Liver (tissue), 9 donors: ENCODE measurements around the gene CBX2. TPM values are rescaled to one million over a fixed set of nuclear protein-coding genes. Genes with fewer than 3 reads are reported as not detected.

ENCODE experiments used
- DNase-seq: peaks from one replicate; pipeline ENCODE4 v3.0.0-alpha.2; 2017; ENCODE audit warnings: low spot score
- H3K27ac ChIP-seq, 2 donors: one replicate each; pipeline ENCODE4 v1.7.0; 2013; ENCODE audit warnings: inconsistent platforms in 2 of 2, low read length in 2 of 2, control low read depth in 1 of 2, low read depth in 1 of 2, mild to moderate bottlenecking in 1 of 2
- H3K27me3 ChIP-seq, 4 donors: one replicate each; pipeline versions ENCODE4 v1.6.1 to v1.7.0; 2013; ENCODE audit warnings: low read length in 3 of 4, inconsistent platforms in 1 of 4, mild to moderate bottlenecking in 1 of 4, moderate library complexity in 1 of 4; ENCODE audit not compliant: control insufficient read depth in 4 of 4, insufficient read depth in 4 of 4
- H3K36me3 ChIP-seq, 4 donors: one replicate each; pipeline versions ENCODE4 v1.6.1 to v1.7.0; 2013; ENCODE audit warnings: low read length in 3 of 4, mild to moderate bottlenecking in 3 of 4, low read depth in 1 of 4, moderate library complexity in 1 of 4; ENCODE audit not compliant: control insufficient read depth in 4 of 4, insufficient read depth in 3 of 4
- H3K4me1 ChIP-seq, 4 donors: one replicate each; pipeline versions ENCODE4 v1.6.1 to v1.7.0; 2013; ENCODE audit warnings: low read length in 3 of 4, mild to moderate bottlenecking in 3 of 4, moderate library complexity in 1 of 4; ENCODE audit not compliant: control insufficient read depth in 4 of 4, insufficient read depth in 4 of 4
- H3K4me3 ChIP-seq, 3 donors: one replicate each; pipeline versions ENCODE4 v1.6.1 to v1.7.0; 2013; ENCODE audit warnings: low read length in 3 of 3, control low read depth in 1 of 3, low read depth in 1 of 3, mild to moderate bottlenecking in 1 of 3
- H3K9ac ChIP-seq, 2 donors: one replicate each; pipeline ENCODE4 v1.7.0; 2013; ENCODE audit warnings: low read length in 2 of 2, mild to moderate bottlenecking in 2 of 2, moderate library complexity in 2 of 2, control low read depth in 1 of 2, low read depth in 1 of 2
- H3K9me3 ChIP-seq, 4 donors: one replicate each; pipeline versions ENCODE4 v1.6.1 to v1.7.0; 2013; ENCODE audit warnings: low read length in 3 of 4; ENCODE audit not compliant: control insufficient read depth in 4 of 4
- EGR1 ChIP-seq, 2 donors: IDR thresholded peaks; 2 replicates each; pipeline ENCODE4 v1.6.1; 2016 to 2018; ENCODE audit warnings: antibody characterized with exemption in 2 of 2, low read depth in 2 of 2
- FOXA1 ChIP-seq: IDR thresholded peaks from 2 replicates; pipeline ENCODE4 v1.6.1; 2016; ENCODE audit warnings: antibody characterized with exemption
- GABPA ChIP-seq, 2 donors: IDR thresholded peaks in 1 of 2; conservative IDR thresholded peaks in 1 of 2; 2 replicates each; pipeline ENCODE4 v1.6.1; 2016; ENCODE audit warnings: antibody characterized with exemption in 2 of 2, mild to moderate bottlenecking in 1 of 2, moderate library complexity in 1 of 2
- HNF4A ChIP-seq, 2 donors: conservative IDR thresholded peaks; 2 replicates each; pipeline ENCODE4 v1.6.1; 2016; ENCODE audit warnings: antibody characterized with exemption in 2 of 2, mild to moderate bottlenecking in 2 of 2
- HNF4G ChIP-seq: IDR thresholded peaks from 2 replicates; pipeline ENCODE4 v1.6.1; 2016; ENCODE audit warnings: antibody characterized with exemption
- RAD21 ChIP-seq, 2 donors: IDR thresholded peaks; 2 replicates each; pipeline ENCODE4 v1.6.1; 2016; ENCODE audit warnings: antibody characterized with exemption in 2 of 2, mild to moderate bottlenecking in 2 of 2
- RXRA ChIP-seq, 2 donors: IDR thresholded peaks; 2 replicates each; pipeline ENCODE4 v1.6.1; 2017 to 2018; ENCODE audit warnings: antibody characterized with exemption in 2 of 2, mild to moderate bottlenecking in 1 of 2
- SP1 ChIP-seq: IDR thresholded peaks from 2 replicates; pipeline ENCODE4 v1.6.1; 2018; ENCODE audit warnings: antibody characterized with exemption, mild to moderate bottlenecking
- TAF1 ChIP-seq: conservative IDR thresholded peaks from 2 replicates; pipeline ENCODE4 v1.6.1; 2016; ENCODE audit warnings: antibody characterized with exemption, mild to moderate bottlenecking
- YY1 ChIP-seq: IDR thresholded peaks from 2 replicates; pipeline ENCODE4 v1.6.1; 2016; ENCODE audit warnings: antibody characterized with exemption, mild to moderate bottlenecking
- WGBS: extraction: QIAGEN DNeasy Blood & Tissue Kit; methylation state at CpG from one replicate; pipeline ENCODE4 v1.1.7; 2013; 5-methylcytosine and 5-hydroxymethylcytosine counted together
- polyA plus RNA-seq, 2 donors: library from polyadenylated mRNA; stranded (reverse) in 1 of 2; unstranded in 1 of 2; fragments of 200-250 nt in 1 of 2; fragments of >200 nt in 1 of 2; fragmentation: Nextera tagmentation in 1 of 2; extraction: Ambion mirVana in 1 of 2; gene quantifications; one replicate each; pipeline versions ENCODE4 v1.2.1 to v1.2.3, GENCODE V29; 2013 to 2015
- total RNA-seq, 2 donors: library from RNA; depleted of rRNA; stranded (reverse); fragments of >200 nt; gene quantifications; one replicate each; pipeline ENCODE4 v1.2.3, GENCODE V29; 2014
- TF ChIP-seq, protein P1 (sequence below): IDR thresholded peaks from 2 replicates; pipeline ENCODE4 v1.6.1; 2016; ENCODE audit warnings: antibody characterized with exemption, mild to moderate bottlenecking
- TF ChIP-seq, protein P2 (sequence below): fragments of 150-350 bp; IDR thresholded peaks from 2 replicates; pipeline ENCODE4 v1.5.1; 2017; ENCODE audit warnings: improper control_type of control experiment, low read depth, low read length; ENCODE audit not compliant: missing input control
- TF ChIP-seq, protein P3 (sequence below): IDR thresholded peaks from 2 replicates; pipeline ENCODE4 v1.6.1; 2016; ENCODE audit warnings: antibody characterized with exemption
- TF ChIP-seq, protein P4 (sequence below): IDR thresholded peaks from 2 replicates; pipeline ENCODE4 v1.6.1; 2016; ENCODE audit warnings: antibody characterized with exemption
- donor health status: healthy.
- donor health status: healthy.
- donor health status: healthy.
- donor health status: healthy.
- donor health status: healthy.

The CBX2 gene
- total and polyA plus RNA-seq, 4 donors: 0.33 to 2.4 (median 0.53) TPM

DNA sequence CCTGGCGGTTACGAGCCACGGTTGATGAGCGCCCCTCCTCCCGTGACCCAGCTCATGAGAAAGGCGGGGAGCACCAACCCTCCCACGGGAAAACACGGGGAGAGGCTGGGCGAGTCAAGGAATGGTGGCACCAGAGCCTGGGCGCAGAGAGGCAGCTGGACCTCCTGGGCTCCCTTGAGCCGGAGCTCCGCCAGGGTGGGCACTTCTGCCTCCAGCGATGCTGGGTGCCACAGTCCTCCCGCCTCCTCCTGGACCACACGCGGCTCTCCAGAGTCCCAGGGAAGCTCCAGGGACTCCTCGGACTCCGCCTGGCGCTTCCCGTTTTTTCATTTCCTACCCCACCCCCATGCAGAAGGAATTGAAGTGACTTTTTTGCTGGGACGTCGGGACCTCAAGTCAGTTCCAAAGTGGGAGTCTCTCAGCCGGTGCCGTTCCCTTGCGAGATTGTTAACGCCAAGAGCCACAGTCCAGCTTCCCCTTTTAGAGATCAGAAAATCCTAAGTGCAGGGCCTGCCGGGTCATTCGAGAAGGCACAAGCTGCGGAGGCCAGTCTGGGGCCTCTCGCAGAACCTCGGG is 25.6 kb downstream of the CBX2 start:
- Histone ChIP-seq H3K9me3 (peaks cover 0 to 6% (median 0%) of the 10 kb centered on the region in 4 donors), H3K27me3 (peaks cover 11 to 73% (median 39%) of the 10 kb centered on the region in 4 donors), H3K27ac (no peak overlapping the region), H3K36me3 (no peaks in the 10 kb centered on the region), H3K4me3 (no peak overlapping the region), H3K9ac (no peak overlapping the region), H3K4me1 (peaks cover 1 to 30% (median 10%) of the 10 kb centered on the region in 4 donors)
- WGBS: 11% methylated on average over 31 of the region's 31 CpGs
- TF ChIP-seq, protein P1, sequence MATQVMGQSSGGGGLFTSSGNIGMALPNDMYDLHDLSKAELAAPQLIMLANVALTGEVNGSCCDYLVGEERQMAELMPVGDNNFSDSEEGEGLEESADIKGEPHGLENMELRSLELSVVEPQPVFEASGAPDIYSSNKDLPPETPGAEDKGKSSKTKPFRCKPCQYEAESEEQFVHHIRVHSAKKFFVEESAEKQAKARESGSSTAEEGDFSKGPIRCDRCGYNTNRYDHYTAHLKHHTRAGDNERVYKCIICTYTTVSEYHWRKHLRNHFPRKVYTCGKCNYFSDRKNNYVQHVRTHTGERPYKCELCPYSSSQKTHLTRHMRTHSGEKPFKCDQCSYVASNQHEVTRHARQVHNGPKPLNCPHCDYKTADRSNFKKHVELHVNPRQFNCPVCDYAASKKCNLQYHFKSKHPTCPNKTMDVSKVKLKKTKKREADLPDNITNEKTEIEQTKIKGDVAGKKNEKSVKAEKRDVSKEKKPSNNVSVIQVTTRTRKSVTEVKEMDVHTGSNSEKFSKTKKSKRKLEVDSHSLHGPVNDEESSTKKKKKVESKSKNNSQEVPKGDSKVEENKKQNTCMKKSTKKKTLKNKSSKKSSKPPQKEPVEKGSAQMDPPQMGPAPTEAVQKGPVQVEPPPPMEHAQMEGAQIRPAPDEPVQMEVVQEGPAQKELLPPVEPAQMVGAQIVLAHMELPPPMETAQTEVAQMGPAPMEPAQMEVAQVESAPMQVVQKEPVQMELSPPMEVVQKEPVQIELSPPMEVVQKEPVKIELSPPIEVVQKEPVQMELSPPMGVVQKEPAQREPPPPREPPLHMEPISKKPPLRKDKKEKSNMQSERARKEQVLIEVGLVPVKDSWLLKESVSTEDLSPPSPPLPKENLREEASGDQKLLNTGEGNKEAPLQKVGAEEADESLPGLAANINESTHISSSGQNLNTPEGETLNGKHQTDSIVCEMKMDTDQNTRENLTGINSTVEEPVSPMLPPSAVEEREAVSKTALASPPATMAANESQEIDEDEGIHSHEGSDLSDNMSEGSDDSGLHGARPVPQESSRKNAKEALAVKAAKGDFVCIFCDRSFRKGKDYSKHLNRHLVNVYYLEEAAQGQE: no peak
- no peak for TF ChIP-seq FOXA1
- no peak for TF ChIP-seq SP1
- no peak for TF ChIP-seq EGR1 (IDR thresholded peaks at IDR 0.05; ENCODE audit: low read depth in 2 of 2)
- TF ChIP-seq YY1: no peak
- TF ChIP-seq GABPA (IDR thresholded peaks at IDR 0.05 in 1 of 2, conservative IDR thresholded peaks at IDR 0.05 in 1 of 2): no peak
- no peak for TF ChIP-seq RAD21 (IDR thresholded peaks at IDR 0.05)
- no peak for TF ChIP-seq TAF1
- TF ChIP-seq HNF4A (conservative IDR thresholded peaks at IDR 0.05): no peak
- DNase-seq: no peak

DNA sequence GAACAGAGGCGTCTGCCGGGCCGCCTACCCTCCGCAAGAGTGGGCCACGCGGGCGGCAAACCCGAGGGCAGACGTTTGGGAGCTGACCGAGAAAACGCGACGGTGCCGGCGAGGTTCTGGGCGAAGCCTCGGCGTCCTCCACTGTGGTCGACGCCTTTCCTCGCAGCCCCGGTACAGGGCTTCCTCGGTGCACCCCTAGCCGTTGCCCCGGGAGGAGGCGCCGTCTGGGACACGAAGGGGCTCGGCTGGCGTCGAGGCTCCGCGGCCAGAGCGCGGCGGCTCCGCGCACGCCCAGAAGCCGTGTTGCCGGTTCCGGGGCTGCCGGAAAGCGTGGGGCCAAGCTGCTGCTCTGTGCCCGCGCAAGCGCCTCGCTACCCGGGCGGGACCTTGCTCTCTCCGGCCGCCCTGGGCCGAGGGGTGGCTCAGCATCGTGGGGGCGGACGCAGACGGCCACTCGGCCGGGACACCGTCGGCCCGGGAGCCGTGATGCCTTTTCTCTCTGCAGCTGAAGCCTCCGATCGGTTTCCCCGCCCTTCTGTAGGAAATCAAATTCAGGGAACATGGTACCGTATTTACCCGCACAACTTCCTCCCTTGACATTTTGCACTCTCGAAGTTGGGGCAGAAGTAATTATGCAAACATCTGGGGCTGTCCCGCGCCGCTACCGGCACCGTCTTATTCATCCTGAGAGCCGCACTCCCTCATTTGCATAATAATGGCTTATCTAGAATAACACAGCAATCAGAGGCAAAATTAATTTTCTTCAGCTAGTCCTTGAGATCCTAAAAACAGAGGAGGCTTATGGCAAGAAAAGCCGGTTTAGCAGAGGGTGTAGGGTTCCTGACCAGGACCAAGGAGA is 26.3 kb downstream of the CBX2 start:
- no peak for DNase-seq
- WGBS: 4% methylated on average over 76 of the region's 76 CpGs
- H3K27ac ChIP-seq: no peak overlapping the region

DNA sequence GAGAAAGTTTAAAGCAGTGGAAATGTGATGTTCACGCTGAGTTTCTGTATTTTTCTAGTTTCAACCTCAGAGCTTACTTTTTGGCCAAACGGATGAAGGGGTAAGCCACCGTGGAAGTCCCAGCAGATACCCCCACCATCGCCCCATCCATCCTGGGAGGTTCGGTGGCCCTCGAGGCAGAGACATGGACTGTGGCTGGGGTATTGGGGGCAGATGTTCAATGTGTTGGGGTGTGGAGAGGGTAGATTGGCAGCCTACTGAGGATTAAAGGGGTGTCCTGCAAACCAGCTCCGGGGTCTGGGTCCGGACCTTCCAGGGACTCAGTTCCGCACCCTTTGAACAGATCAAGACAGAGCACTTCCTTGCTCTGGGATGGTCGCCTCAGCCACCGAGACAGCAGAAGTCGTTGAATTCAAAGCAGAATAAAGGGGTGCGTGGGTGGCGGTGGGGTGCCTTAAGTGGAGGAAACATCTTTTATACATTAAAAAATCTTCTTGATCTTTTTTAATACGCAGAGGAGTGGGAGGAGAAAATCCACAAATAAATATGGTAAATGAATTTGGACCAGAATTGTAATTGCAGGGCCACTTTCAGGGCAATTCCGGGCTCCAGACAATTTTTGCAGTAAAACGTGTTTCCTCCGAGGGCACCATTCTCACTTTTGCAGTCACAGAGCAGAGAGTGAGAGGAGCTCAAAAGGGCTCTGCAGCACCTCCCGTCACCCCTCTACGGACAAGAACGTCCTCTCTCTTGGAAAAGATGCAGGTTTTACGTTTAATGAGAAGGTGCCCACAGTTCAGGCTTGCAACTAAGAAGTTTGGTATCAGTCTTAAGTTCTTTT is 27.1 kb downstream of the CBX2 start:
- no peak overlapping the region for H3K4me3 ChIP-seq
- no peak overlapping the region for H3K9ac ChIP-seq
- DNase-seq: no peak
- H3K4me1 ChIP-seq: peaks cover 0 to 21% (median 11%) of the 10 kb centered on the region in 4 donors
- H3K9me3 ChIP-seq: peaks cover 0 to 6% (median 0%) of the 10 kb centered on the region in 4 donors
- H3K27me3 ChIP-seq: peaks cover 11 to 71% (median 38%) of the 10 kb centered on the region in 4 donors
- H3K36me3 ChIP-seq: no peaks in the 10 kb centered on the region
- WGBS: 16% methylated on average over 22 of the region's 22 CpGs
- no peak overlapping the region for H3K27ac ChIP-seq
- TF ChIP-seq SP1: no peak
- TF ChIP-seq, protein P2, sequence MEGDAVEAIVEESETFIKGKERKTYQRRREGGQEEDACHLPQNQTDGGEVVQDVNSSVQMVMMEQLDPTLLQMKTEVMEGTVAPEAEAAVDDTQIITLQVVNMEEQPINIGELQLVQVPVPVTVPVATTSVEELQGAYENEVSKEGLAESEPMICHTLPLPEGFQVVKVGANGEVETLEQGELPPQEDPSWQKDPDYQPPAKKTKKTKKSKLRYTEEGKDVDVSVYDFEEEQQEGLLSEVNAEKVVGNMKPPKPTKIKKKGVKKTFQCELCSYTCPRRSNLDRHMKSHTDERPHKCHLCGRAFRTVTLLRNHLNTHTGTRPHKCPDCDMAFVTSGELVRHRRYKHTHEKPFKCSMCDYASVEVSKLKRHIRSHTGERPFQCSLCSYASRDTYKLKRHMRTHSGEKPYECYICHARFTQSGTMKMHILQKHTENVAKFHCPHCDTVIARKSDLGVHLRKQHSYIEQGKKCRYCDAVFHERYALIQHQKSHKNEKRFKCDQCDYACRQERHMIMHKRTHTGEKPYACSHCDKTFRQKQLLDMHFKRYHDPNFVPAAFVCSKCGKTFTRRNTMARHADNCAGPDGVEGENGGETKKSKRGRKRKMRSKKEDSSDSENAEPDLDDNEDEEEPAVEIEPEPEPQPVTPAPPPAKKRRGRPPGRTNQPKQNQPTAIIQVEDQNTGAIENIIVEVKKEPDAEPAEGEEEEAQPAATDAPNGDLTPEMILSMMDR: no peak
- TF ChIP-seq TAF1: no peak
- TF ChIP-seq, protein P3, sequence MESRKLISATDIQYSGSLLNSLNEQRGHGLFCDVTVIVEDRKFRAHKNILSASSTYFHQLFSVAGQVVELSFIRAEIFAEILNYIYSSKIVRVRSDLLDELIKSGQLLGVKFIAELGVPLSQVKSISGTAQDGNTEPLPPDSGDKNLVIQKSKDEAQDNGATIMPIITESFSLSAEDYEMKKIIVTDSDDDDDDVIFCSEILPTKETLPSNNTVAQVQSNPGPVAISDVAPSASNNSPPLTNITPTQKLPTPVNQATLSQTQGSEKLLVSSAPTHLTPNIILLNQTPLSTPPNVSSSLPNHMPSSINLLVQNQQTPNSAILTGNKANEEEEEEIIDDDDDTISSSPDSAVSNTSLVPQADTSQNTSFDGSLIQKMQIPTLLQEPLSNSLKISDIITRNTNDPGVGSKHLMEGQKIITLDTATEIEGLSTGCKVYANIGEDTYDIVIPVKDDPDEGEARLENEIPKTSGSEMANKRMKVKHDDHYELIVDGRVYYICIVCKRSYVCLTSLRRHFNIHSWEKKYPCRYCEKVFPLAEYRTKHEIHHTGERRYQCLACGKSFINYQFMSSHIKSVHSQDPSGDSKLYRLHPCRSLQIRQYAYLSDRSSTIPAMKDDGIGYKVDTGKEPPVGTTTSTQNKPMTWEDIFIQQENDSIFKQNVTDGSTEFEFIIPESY: no peak
- TF ChIP-seq EGR1 (IDR thresholded peaks at IDR 0.05; ENCODE audit: low read depth in 2 of 2): no peak
- TF ChIP-seq, protein P4, sequence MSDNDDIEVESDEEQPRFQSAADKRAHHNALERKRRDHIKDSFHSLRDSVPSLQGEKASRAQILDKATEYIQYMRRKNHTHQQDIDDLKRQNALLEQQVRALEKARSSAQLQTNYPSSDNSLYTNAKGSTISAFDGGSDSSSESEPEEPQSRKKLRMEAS: no peak
- no peak for TF ChIP-seq RXRA (IDR thresholded peaks at IDR 0.05)
- TF ChIP-seq HNF4A (conservative IDR thresholded peaks at IDR 0.05): no peak
- TF ChIP-seq HNF4G: no peak
- TF ChIP-seq RAD21 (IDR thresholded peaks at IDR 0.05): no peak

More for the DNA sequence above, 26.3 kb downstream of the CBX2 start:
- TF ChIP-seq TAF1: no peak
- H3K9me3 ChIP-seq: peaks cover 0 to 6% (median 0%) of the 10 kb centered on the region in 4 donors
- H3K36me3 ChIP-seq: no peaks in the 10 kb centered on the region
- H3K4me3 ChIP-seq: no peak overlapping the region
- no peak overlapping the region for H3K9ac ChIP-seq
- H3K27me3 ChIP-seq: peaks cover 11 to 75% (median 39%) of the 10 kb centered on the region in 4 donors
- H3K4me1 ChIP-seq: peaks cover 0 to 26% (median 7%) of the 10 kb centered on the region in 4 donors
